Natural killer cell (primary cell): ENCODE results near the gene DOCK1. TPM values are rescaled to one million over a fixed set of nuclear protein-coding genes. Genes with fewer than 3 reads are reported as not detected.

ENCODE experiments used
- ATAC-seq, 3 donors: fragments of 150-1000 bp in 2 of 3; fragments of 200-7000 bp in 1 of 3; cut with Tn5 transposase; 1 replicate in 1 of 3; 2 replicates in 2 of 3; pipeline ENCODE4 v1.10.0; 2021; ENCODE audit warnings: mild to moderate bottlenecking in 2 of 3, moderate library complexity in 2 of 3
- DNase-seq, 2 donors: peaks; one replicate each; pipeline versions ENCODE4 v3.0.0 to v3.0.0-alpha.2; 2013 to 2021; ENCODE audit warnings: mixed read lengths in 1 of 2
- H3K27ac ChIP-seq: one replicate; pipeline ENCODE4 v1.5.1; 2013; ENCODE audit warnings: mild to moderate bottlenecking, low read length
- H3K27me3 ChIP-seq: one replicate; pipeline ENCODE4 v1.6.1; 2013; ENCODE audit warnings: low read length; ENCODE audit not compliant: control insufficient read depth, insufficient read depth
- H3K36me3 ChIP-seq: one replicate; pipeline ENCODE4 v1.6.1; 2013; ENCODE audit warnings: low read length; ENCODE audit not compliant: control insufficient read depth, insufficient read depth
- H3K4me1 ChIP-seq: one replicate; pipeline ENCODE4 v1.6.1; 2013; ENCODE audit warnings: low read length; ENCODE audit not compliant: control insufficient read depth, insufficient read depth
- H3K4me3 ChIP-seq: one replicate; pipeline ENCODE4 v1.5.1; 2013; ENCODE audit warnings: low read length
- H3K9me3 ChIP-seq: one replicate; pipeline ENCODE4 v1.6.1; 2013; ENCODE audit warnings: low read length; ENCODE audit not compliant: control insufficient read depth, insufficient read depth
- H3K27ac Mint-ChIP-seq, 2 donors: one replicate each; pipeline ENCODE4 v1.8.0; 2022; ENCODE audit warnings: mild to moderate bottlenecking in 2 of 2, mixed read lengths in 2 of 2, moderate library complexity in 1 of 2
- H3K27me3 Mint-ChIP-seq, 2 donors: one replicate each; pipeline ENCODE4 v1.8.0; 2022; ENCODE audit warnings: low read depth in 2 of 2, mixed read lengths in 2 of 2
- H3K36me3 Mint-ChIP-seq: one replicate; pipeline ENCODE4 v1.8.0; 2022; ENCODE audit warnings: mixed read lengths
- H3K4me1 Mint-ChIP-seq, 2 donors: one replicate each; pipeline ENCODE4 v1.8.0; 2022; ENCODE audit warnings: mixed read lengths in 2 of 2
- H3K4me3 Mint-ChIP-seq: one replicate; pipeline ENCODE4 v1.8.0; 2022; ENCODE audit warnings: mild to moderate bottlenecking, moderate library complexity, mixed read lengths
- H3K9me3 Mint-ChIP-seq, 2 donors: one replicate each; pipeline ENCODE4 v1.8.0; 2022; ENCODE audit warnings: mixed read lengths in 2 of 2
- CTCF ChIP-seq: fragments of 200-600 bp; IDR thresholded peaks from one replicate; pipeline ENCODE4 v1.8.0; 2022; ENCODE audit warnings: antibody characterized with exemption
- WGBS: methylation state at CpG from one replicate; pipeline ENCODE4 v1.1.7; 2013; ENCODE audit warnings: missing lambda C conversion rate; ENCODE audit not compliant: insufficient coverage; 5-methylcytosine and 5-hydroxymethylcytosine counted together
- intact Hi-C: fragments of 100-400 bp; cut with micrococcal nuclease; formaldehyde crosslinking; loops from one replicate; pipeline ENCODE4 v1.14.2; 2022
- total RNA-seq, 4 donors: library from RNA; stranded (reverse); fragments of 120-200 nt in 1 of 4; gene quantifications; one replicate each; pipeline versions ENCODE4 v1.2.3 to v1.2.4, GENCODE V29; 2013 to 2022

The DOCK1 gene
- total RNA-seq, 3 donors from 2014 or later (not counting 1 experiment from before 2014, with no cell fraction given) = 0.07 to 0.12 (median 0.08) TPM

GRCh38 chr10:127447197-127447596, 542.0 kb downstream of the DOCK1 start:
- no peaks in the 10 kb centered on the region for H3K4me1 ChIP-seq
- no peak overlapping the region for H3K4me3 ChIP-seq
- no peak for DNase-seq
- WGBS = 91% methylated on average over 17 of the region's 17 CpGs
- H3K9me3 ChIP-seq = no peaks in the 10 kb centered on the region
- peaks cover 0 to 3% of the 10 kb centered on the region in 2 donors for H3K27me3 Mint-ChIP-seq
- H3K9me3 Mint-ChIP-seq = no peaks in the 10 kb centered on the region
- H3K27ac Mint-ChIP-seq = no peak overlapping the region
- intact Hi-C loops = no loop called here
- no peak for ATAC-seq
- H3K4me3 Mint-ChIP-seq = no peak overlapping the region
- H3K36me3 Mint-ChIP-seq = no peaks in the 10 kb centered on the region
- no peaks in the 10 kb centered on the region for H3K27me3 ChIP-seq
- no peaks in the 10 kb centered on the region for H3K36me3 ChIP-seq
- TF ChIP-seq CTCF = no peak
- no peak overlapping the region for H3K27ac ChIP-seq
- H3K4me1 Mint-ChIP-seq = no peaks in the 10 kb centered on the region

- 100% methylated on average over 2 of the region's 3 CpGs for WGBS
- Histone ChIP-seq H3K36me3 (no peaks in the 10 kb centered on the region), H3K27ac (no peak overlapping the region), H3K4me3 (no peak overlapping the region), H3K27me3 (no peaks in the 10 kb centered on the region), H3K4me1 (no peaks in the 10 kb centered on the region), H3K9me3 (no peaks in the 10 kb centered on the region)
- intact Hi-C loops = no loop called here
- Mint-ChIP-seq H3K36me3 (no peaks in the 10 kb centered on the region), H3K4me1 (no peaks in the 10 kb centered on the region), H3K27me3 (no peaks in the 10 kb centered on the region), H3K4me3 (no peak overlapping the region), H3K9me3 (no peaks in the 10 kb centered on the region), H3K27ac (no peak overlapping the region)
- DNase-seq = no peak
- no peak for TF ChIP-seq CTCF
- no peak for ATAC-seq
Measured at GRCh38 chr10:127449490-127449889, 544.3 kb downstream of the DOCK1 start.

DNA sequence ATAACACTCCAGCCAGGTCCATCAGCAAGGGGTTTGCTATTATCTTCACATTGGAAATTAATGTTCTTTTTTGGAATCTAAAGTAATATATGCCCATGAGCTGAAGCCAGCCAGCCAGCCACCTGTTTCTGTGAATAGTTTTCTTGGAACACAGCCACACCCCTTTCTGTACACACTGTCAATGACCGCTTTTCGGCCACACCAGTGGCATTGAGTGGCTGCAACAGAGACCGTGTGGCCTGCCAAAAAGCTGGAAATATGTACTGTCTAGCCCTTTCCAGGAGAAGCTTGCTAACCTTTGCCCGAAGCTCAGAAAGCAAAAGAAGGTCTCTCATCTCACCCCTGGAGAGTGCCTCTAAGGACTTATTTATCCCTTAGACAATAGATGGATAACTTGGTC, 545.4 kb downstream of the DOCK1 start:
- DNase-seq = no peak

More for the DNA sequence above, 545.4 kb downstream of the DOCK1 start:
- H3K4me3 ChIP-seq = no peak overlapping the region
- H3K27me3 ChIP-seq = no peaks in the 10 kb centered on the region
- Mint-ChIP-seq H3K36me3 (no peaks in the 10 kb centered on the region), H3K27me3 (peaks cover 0 to 1% of the 10 kb centered on the region in 2 donors), H3K4me1 (no peaks in the 10 kb centered on the region), H3K27ac (no peak overlapping the region), H3K4me3 (no peak overlapping the region), H3K9me3 (no peaks in the 10 kb centered on the region)
- no peak overlapping the region for H3K27ac ChIP-seq
- H3K9me3 ChIP-seq = no peaks in the 10 kb centered on the region
- H3K4me1 ChIP-seq = no peaks in the 10 kb centered on the region
- WGBS = 95% methylated on average over 4 of the region's 4 CpGs
- ATAC-seq = no peak
- intact Hi-C loops = no loop called here
- TF ChIP-seq CTCF = no peak
- H3K36me3 ChIP-seq = no peaks in the 10 kb centered on the region
